GM21447 (cell line): ENCODE results near the gene ERICH6.

Experiments
- ATAC-seq: cut with Tn5 transposase; IDR thresholded peaks from one replicate; pipeline ENCODE4 v1.9.1; 2021; ENCODE audit not compliant: unreplicated experiment

Gene ERICH6

GRCh38 chr3:150613709-150614480 is 89.8 kb downstream of the ERICH6 start:
- ATAC-seq: no peak

- ATAC-seq: no peak
Measured at GRCh38 chr3:150613034-150613433, 90.7 kb downstream of the ERICH6 start.

GRCh38 chr3:150612494-150612893 is 91.2 kb downstream of the ERICH6 start:
- no peak for ATAC-seq

GRCh38 chr3:150611666-150612065 is 92.1 kb downstream of the ERICH6 start:
- ATAC-seq: no peak

- no peak for ATAC-seq
Measured at GRCh38 chr3:150610785-150611184, 92.9 kb downstream of the ERICH6 start.

GRCh38 chr3:150609988-150610387 is 93.7 kb downstream of the ERICH6 start:
- ATAC-seq: no peak
